Cardiac fibroblast (primary cell): ENCODE data around the gene HDAC9.
A peak's percentile ranks its signal among the peaks of the same experiment; 100 is the strongest.

Experiments used
- DNase-seq, 2 donors: peaks; one replicate each; pipeline versions ENCODE4 v3.0.0 to v3.0.0-alpha.2; 2010; ENCODE audit warnings: low read depth in 2 of 2
- H3K4me3 ChIP-seq, 2 donors: replicated peaks in 1 of 2; 1 replicate in 1 of 2; 2 replicates in 1 of 2; pipeline ENCODE4 v1.5.1; 2011; ENCODE audit warnings: low read depth in 2 of 2, low read length in 2 of 2, mild to moderate bottlenecking in 2 of 2, moderate library complexity in 1 of 2
- TF ChIP-seq, protein P1 (sequence below): IDR thresholded peaks from one replicate; pipeline ENCODE4 v1.5.1; 2011; ENCODE audit warnings: low read depth, mild to moderate bottlenecking, low read length, inconsistent platforms

The HDAC9 gene

DNA sequence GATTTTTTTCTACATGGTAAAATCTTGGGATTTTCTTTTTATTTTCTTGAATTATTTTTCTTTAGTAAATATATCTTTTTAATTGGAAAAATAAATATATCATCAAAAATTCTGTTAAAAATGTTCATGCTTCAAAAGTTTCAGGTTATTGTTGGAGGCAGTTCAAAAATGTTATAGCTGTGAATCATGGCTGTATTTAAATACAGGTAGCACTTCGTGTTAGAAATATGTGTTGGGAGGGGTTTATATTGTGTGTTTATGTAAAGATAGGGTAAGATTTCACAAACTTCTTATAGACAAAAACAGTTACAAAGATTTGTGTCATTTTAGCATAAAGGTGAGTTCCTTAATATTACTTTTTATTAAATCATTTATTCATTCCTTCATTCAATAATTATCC, 60.4 kb downstream of the HDAC9 start:
- TF ChIP-seq, protein P1, sequence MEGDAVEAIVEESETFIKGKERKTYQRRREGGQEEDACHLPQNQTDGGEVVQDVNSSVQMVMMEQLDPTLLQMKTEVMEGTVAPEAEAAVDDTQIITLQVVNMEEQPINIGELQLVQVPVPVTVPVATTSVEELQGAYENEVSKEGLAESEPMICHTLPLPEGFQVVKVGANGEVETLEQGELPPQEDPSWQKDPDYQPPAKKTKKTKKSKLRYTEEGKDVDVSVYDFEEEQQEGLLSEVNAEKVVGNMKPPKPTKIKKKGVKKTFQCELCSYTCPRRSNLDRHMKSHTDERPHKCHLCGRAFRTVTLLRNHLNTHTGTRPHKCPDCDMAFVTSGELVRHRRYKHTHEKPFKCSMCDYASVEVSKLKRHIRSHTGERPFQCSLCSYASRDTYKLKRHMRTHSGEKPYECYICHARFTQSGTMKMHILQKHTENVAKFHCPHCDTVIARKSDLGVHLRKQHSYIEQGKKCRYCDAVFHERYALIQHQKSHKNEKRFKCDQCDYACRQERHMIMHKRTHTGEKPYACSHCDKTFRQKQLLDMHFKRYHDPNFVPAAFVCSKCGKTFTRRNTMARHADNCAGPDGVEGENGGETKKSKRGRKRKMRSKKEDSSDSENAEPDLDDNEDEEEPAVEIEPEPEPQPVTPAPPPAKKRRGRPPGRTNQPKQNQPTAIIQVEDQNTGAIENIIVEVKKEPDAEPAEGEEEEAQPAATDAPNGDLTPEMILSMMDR: no peak
- no peak overlapping the region for H3K4me3 ChIP-seq
- DNase-seq: no peak

DNA sequence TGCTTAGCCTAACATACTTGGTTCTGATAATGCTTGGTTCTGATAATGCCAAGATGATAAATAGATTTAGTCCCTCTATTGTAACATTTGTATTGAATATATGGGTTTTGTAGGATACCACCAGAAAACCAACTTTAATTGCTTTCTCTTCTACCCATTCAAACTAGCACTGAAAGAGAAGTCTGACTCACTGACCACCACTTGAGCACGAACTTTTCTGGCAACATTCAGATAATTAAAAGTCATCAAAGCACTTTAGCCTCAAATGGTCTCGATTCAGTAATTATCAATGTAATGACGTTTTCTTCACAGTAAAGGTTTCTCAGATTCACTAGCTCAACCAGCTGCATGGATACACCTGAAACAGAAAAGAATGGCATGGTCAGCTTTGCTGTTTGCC, 63.0 kb downstream of the HDAC9 start:
- no peak for DNase-seq
- H3K4me3 ChIP-seq: no peak overlapping the region
- TF ChIP-seq, protein P1: no peak

DNA sequence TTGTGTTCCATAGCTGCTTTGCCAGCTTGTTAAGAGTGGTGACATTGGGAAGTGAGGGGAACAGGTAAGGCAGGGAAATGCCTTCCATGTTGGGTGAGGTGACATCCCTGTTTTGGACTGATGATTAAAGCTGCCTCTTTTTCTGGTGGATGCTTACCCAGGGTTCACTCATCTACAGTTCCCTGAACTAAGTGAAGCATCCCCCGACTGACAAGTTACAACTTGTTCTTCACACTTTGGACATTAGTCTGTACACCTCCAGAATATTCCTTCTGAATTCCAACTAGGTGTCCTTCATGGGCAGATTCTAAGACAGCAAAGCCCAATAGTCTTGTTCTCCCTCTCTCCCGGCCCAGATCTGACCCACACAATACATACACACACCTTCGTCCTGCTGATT, 63.4 kb downstream of the HDAC9 start:
- no peak overlapping the region for H3K4me3 ChIP-seq
- TF ChIP-seq, protein P1: no peak
- DNase-seq: no peak

DNA sequence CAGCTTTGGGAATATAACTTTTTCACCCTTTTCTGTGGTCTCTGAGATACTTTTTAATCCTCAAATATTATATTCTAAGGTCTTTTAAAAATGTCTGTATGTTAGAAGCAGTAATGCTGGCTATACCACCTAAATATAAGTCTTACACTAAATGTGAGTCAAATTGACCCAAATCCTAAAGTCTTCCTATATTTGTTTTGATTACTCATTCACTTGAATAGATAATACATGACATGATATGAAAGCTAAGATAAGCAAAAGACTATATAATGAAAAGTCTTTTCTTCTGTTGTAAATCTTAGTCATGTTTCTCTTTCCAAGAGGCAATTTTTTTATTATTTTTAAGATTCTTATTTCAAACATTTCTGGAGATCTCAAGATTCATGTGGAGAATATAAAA, 64.2 kb downstream of the HDAC9 start:
- TF ChIP-seq, protein P1: no peak
- no peak for DNase-seq
- H3K4me3 ChIP-seq: no peak overlapping the region

DNA sequence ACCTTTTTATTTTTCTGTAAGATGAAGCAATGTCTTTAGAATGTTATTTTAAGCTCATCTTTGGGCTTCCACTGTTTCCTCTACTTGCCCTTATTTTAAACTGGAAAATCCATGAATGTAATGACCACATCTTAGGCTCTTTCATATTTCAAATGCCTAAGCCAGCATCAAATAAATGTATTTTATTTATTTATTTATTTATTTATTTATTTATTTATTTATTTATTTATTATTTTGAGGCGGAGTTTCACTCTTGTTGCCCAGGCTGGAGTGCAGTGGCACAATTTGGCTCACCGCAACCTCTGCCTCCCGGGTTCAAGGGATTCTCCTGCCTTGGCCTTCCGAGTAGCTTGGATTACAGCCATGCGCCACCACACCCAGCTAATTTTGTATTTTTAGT, 69.2 kb downstream of the HDAC9 start:
- TF ChIP-seq, protein P1: no peak
- no peak overlapping the region for H3K4me3 ChIP-seq
- DNase-seq: no peak

DNA sequence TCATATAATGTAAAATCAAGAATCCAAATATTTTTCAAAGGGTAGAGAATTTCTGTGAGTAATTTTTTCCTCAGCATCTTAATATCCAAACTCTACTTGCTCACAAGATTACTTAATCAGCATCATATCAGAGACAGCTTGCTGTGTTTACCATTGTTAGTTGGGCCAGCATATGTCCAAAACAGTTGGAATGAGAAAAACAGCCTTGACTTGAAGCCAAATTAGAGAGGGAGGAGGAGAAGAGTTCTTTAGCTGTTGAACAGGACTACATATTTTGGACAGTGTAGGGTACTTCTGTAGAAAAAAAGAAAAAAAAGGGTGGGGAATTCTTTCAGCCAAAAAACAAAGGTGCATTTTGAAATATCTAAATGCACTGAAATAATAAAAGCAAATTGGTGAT, 69.8 kb downstream of the HDAC9 start:
- TF ChIP-seq, protein P1: no peak
- H3K4me3 ChIP-seq: no peak overlapping the region

DNA sequence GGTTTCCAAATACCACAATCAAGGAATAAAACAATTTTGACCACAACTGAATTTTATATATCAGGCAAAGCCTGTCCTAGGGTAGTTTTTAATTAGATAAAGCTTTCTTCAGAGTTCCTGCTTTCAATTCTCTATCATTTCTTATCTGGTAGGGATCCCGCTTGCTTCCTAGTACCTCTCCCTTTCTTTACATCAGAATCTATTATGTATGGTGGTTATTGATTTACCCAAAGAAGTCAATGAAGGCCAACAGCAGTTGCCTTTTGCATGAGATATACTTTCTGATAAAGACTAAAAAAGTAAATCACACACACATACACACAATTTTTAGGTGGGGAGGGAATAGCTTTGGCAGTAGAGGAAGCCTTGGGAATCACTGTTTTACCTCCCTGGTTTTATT, 70.7 kb downstream of the HDAC9 start:
- TF ChIP-seq, protein P1: no peak
- no peak for DNase-seq

More for the DNA sequence above, 69.8 kb downstream of the HDAC9 start:
- DNase-seq: peak in 1 of 2 donors; percentile 41

More for the DNA sequence above, 70.7 kb downstream of the HDAC9 start:
- no peak overlapping the region for H3K4me3 ChIP-seq
